ENCODE data around the gene ANAPC7.

- TF ChIP-seq CTCF (IDR thresholded peaks at IDR 0.05) (no peak), POLR2AphosphoS5 (IDR thresholded peaks at IDR 0.05; ENCODE audit: low read depth, low read length) (no peak), REST (IDR thresholded peaks at IDR 0.05; ENCODE audit: insufficient read depth in 1 of 2, low read depth in 2 of 2, low read length in 1 of 2) (no peak), TCF7L2 (IDR thresholded peaks at IDR 0.05; ENCODE audit: low read depth, low read length) (no peak)
These were observed 37.8 kb downstream of the ANAPC7 start for GRCh38 chr12:110365489-110366320.

All from Panc1 (cell line).